ENCODE data around the gene DPYSL4.

DPYSL4 gene

GRCh38 chr10:132196178-132197113, 9.7 kb downstream of the DPYSL4 start:
- DNase-seq (ENCODE audit: low spot score) = no peak

- DNase-seq (ENCODE audit: low spot score) = no peak
These were observed 10.7 kb downstream of the DPYSL4 start for GRCh38 chr10:132197271-132198067.

GRCh38 chr10:132198068-132198370, 11.3 kb downstream of the DPYSL4 start:
- no peak for DNase-seq (ENCODE audit: low spot score)

GRCh38 chr10:132198381-132199181, 11.8 kb downstream of the DPYSL4 start:
- no peak for DNase-seq (ENCODE audit: low spot score)

- DNase-seq (ENCODE audit: low spot score) = no peak
These were observed 12.6 kb downstream of the DPYSL4 start for GRCh38 chr10:132199268-132199853.

GRCh38 chr10:132199854-132200311, 13.1 kb downstream of the DPYSL4 start:
- no peak for DNase-seq (ENCODE audit: low spot score)

- DNase-seq (ENCODE audit: low spot score) = no peak
These were observed 13.8 kb downstream of the DPYSL4 start for GRCh38 chr10:132200344-132201110.

GRCh38 chr10:132201111-132201969, 14.6 kb downstream of the DPYSL4 start:
- DNase-seq (ENCODE audit: low spot score) = no peak

GRCh38 chr10:132202070-132202970, 15.6 kb downstream of the DPYSL4 start:
- DNase-seq (ENCODE audit: low spot score) = no peak

GRCh38 chr10:132203256-132204077, 16.7 kb downstream of the DPYSL4 start:
- DNase-seq (ENCODE audit: low spot score) = no peak

- DNase-seq (ENCODE audit: low spot score) = no peak
These were observed 17.5 kb downstream of the DPYSL4 start for GRCh38 chr10:132204078-132204780.

GRCh38 chr10:132204781-132205473, 18.2 kb downstream of the DPYSL4 start:
- no peak for DNase-seq (ENCODE audit: low spot score)

GRCh38 chr10:132205650-132206376, 19.1 kb downstream of the DPYSL4 start:
- DNase-seq (ENCODE audit: low spot score) = no peak

- no peak for DNase-seq (ENCODE audit: low spot score)
These were observed 19.6 kb downstream of the DPYSL4 start for GRCh38 chr10:132206377-132206745.

GRCh38 chr10:132206806-132207535, 20.2 kb downstream of the DPYSL4 start:
- no peak for DNase-seq (ENCODE audit: low spot score)

All from cerebellar cortex (tissue), 1 donor.